Astrocyte of the cerebellum (primary cell): ENCODE results near the gene MTOR.

Experiments used
- DNase-seq: peaks from one replicate; pipeline ENCODE4 v3.0.0-alpha.2; 2011; ENCODE audit warnings: low read depth
- H3K4me3 ChIP-seq: 2 replicates; pipeline ENCODE4 v1.5.1; 2011; ENCODE audit warnings: mild to moderate bottlenecking, low read depth, low read length, moderate library complexity
- in situ Hi-C: cut with HindIII; loops from 2 replicates; pipeline ENCODE4 v1.10.0; 2017; ENCODE audit warnings: low sequenced_read_pairs
- TF ChIP-seq, protein P1 (sequence below): IDR thresholded peaks from 2 replicates; pipeline ENCODE4 v1.5.1; 2012; ENCODE audit warnings: low read length, low read depth, moderate library complexity, mild to moderate bottlenecking; ENCODE audit errors: missing control alignments

Gene MTOR

DNA sequence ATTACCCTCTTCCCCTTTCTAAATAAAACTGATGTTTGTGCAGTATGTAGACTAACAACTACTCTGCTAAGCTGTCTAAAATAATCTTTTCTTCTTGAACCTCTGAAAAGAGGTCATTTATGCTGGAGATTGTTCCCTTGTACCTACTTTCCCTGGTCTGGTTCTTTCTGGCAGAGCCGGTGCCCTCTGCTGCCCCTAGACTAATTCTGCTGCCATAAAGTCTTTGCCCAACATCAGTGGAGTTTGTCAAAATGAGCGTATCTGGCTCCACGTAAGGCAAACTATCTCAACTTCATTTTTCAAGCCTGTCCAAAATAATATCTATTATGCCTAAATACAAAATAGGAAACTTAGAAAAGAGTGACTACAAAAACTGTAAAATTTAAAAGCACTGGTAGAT lies 104.1 kb downstream of the MTOR start:
- no peak overlapping the region for H3K4me3 ChIP-seq
- TF ChIP-seq, protein P1, sequence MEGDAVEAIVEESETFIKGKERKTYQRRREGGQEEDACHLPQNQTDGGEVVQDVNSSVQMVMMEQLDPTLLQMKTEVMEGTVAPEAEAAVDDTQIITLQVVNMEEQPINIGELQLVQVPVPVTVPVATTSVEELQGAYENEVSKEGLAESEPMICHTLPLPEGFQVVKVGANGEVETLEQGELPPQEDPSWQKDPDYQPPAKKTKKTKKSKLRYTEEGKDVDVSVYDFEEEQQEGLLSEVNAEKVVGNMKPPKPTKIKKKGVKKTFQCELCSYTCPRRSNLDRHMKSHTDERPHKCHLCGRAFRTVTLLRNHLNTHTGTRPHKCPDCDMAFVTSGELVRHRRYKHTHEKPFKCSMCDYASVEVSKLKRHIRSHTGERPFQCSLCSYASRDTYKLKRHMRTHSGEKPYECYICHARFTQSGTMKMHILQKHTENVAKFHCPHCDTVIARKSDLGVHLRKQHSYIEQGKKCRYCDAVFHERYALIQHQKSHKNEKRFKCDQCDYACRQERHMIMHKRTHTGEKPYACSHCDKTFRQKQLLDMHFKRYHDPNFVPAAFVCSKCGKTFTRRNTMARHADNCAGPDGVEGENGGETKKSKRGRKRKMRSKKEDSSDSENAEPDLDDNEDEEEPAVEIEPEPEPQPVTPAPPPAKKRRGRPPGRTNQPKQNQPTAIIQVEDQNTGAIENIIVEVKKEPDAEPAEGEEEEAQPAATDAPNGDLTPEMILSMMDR = peak; percentile 10
- no peak for DNase-seq
- in situ Hi-C loops = no loop called here

DNA sequence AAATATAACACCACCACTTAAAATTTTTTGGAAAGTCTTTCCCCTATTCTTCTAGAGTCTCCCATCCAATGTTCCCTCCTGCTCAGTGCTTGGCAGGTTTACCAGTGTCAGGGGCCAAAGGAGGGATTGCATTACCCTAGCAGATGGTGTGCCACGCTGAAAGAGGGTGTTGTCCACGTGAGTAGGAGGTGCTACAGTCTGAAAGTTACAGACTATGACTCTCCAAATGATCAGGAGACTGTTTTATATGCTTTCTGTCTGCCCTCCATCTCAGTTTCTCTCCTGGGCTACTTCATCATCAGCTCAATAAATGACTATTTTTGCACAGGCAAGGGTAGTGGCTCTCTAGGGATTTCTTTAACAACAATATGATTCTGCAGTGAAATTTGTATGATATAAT lies 104.5 kb downstream of the MTOR start:
- no peak for DNase-seq
- in situ Hi-C loops = no loop called here
- H3K4me3 ChIP-seq = no peak overlapping the region
- TF ChIP-seq, protein P1 = no peak

DNA sequence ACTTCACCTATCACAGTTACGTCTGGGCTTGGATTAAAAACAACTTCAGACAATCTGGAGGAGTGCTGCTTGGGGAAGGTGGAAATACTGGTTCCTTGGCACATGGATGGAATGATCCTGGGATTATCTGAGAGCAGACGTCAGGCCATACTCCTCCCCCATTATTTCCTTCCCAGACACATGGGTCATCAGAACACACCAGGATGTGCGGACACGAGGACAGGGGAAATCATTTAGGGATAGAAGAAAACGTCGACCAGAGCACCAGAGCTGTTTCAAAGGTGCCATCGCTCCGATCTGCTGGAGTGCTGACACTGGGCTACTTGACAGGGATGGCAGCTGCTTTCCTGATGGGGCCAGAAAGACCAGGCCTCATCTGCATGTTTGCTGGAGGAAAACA lies 105.0 kb downstream of the MTOR start:
- TF ChIP-seq, protein P1 = no peak
- no peak overlapping the region for H3K4me3 ChIP-seq
- in situ Hi-C loops = no loop called here
- no peak for DNase-seq

DNA sequence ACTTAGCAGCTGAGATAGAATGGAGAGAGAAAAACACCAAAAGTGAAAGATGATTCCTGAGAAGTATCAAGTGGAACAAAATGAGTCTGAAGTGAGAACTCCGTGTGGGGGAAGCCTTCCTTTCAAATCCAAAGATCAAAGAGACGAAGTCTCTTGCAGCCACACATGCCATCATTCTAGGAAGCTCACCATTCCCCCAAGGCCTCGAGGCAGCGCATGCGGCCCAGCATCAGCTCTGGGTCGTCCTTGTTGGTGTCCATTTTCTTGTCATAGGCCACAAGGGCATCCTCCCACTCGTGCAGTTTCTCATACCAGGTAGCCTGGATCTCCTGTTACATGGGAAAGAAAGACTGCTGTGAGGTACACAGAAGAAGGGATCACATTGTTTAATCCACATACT lies 105.4 kb downstream of the MTOR start:
- in situ Hi-C loops = no loop called here
- DNase-seq = no peak
- TF ChIP-seq, protein P1 = no peak
- H3K4me3 ChIP-seq = no peak overlapping the region

DNA sequence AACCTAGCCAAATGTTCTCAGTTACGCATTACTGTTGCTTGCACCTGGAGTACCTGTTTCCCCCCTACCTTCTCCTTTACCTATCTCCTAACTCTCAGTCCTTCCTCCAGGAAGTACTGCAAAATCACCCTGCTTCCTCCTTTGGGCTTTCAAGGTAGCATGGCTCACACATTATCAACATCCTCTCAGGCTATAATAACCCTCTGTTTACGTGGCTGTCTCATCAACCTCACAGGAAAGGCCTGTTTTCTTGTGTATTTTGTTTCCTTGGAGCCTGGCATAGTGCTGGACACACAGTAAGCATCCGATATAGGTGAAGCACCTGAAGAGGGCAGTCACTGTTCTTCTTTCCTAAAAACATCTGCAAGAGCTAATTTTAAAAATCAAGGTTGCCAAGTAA lies 105.9 kb downstream of the MTOR start:
- TF ChIP-seq, protein P1 = no peak
- H3K4me3 ChIP-seq = no peak overlapping the region
- no peak for DNase-seq
- in situ Hi-C loops = no loop called here

DNA sequence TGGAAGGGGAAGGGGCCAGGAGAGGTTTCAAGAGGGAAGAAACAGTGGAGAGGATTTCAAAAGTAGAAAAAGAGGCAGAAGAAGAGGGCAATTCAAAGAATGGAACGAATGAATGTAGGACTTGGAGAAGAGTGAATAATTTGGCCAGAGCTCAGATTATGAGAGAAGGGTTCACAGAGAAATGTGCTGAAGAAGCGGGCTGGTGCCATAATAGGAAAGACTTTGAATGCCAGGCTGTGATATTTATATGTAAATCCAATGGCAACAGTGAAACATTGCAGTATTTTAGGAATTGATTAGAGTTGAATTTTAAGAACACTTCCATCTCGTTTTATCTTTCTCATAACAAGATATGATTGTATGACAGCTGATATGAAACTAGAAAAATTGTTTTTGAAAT lies 109.2 kb downstream of the MTOR start:
- TF ChIP-seq, protein P1 = no peak
- DNase-seq = no peak
- no peak overlapping the region for H3K4me3 ChIP-seq
- in situ Hi-C loops = no loop called here

DNA sequence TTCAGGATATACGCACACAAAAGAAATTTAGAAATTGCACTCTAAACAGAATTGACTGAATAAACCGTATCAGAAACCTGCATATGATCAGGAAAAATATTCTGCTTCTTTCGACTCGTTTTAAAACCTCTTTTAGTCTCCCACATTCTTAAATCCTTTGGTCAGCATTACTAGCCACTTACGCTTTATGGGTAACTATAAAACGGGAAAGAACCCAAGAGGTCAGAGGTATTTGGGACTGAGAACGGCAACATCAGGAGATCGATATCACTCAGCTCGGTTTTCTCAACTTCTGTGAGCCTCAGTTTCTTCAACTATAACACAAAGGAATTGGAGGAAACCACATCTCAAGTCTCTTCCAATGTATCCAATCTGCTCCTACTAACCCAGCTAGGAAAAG lies 109.6 kb downstream of the MTOR start:
- TF ChIP-seq, protein P1 = no peak
- DNase-seq = no peak
- in situ Hi-C loops = no loop called here
- H3K4me3 ChIP-seq = no peak overlapping the region
